ENCODE measurements around the gene HOXB6. TPM values are rescaled to one million over a fixed set of nuclear protein-coding genes. Genes with fewer than 3 reads are reported as not detected.

The HOXB6 gene
- total RNA-seq, 1 experiment from 2014 or later: 64.8 TPM

DNA sequence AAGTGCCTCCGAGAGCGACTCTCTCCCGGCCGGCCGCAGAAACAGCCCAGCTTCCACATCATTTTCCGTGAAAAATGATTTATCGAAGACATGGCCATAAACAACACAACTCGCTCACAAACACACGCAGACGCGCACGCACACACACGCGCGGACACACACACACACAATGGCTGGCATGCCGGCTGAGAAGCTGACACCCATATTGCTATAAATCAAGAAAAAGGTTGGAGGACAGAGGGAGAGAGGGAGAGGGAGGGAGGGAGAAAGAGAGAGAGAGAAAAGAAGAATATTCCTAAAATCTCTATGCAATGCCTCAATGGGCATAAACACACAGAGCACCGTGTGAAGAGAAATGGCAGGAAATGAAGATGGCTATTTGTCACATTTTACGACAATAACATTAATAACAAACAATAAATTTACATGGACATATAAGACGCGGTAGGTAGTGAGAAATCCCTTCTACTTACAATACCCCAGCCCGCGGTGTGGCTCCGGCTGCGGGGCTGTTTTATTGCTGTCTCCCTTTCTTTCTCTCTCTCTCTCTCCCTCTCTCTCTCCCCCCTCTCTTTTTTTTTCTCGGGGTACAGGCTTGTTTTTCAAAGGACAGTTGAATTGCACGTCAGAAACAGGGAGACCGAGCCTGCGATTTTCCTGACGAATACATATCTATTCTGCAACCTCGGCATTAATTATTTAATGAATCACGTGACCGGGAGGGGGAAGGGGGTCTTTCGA, 36.1 kb downstream of the HOXB6 start:
- intact Hi-C loops (cut with micrococcal nuclease): no loop called here
- POLR2A ChIA-PET: no interaction called here
- Histone ChIP-seq H3K4me2 (ENCODE audit: low read length) (no peak overlapping the region), H3K9me3 (ENCODE audit: control insufficient read depth in 1 of 2, insufficient read depth in 1 of 2, low read depth in 1 of 2, low read length in 2 of 2) (no peaks in the 10 kb centered on the region), H4K20me1 (ENCODE audit: insufficient read depth) (no peaks in the 10 kb centered on the region), H3K9me2 (ENCODE audit: insufficient read depth) (no peaks in the 10 kb centered on the region), H2AFZ (ENCODE audit: low read depth, low read length, poor library complexity, severe bottlenecking) (no peak overlapping the region), H3K4me3 (replicated peaks in 1 of 2; ENCODE audit: low read depth in 1 of 2, low read length in 2 of 2) (no peak overlapping the region), H3K36me3 (ENCODE audit: control insufficient read depth in 1 of 2, insufficient read depth in 2 of 2, low read length in 2 of 2) (no peaks in the 10 kb centered on the region; a peak in 1 of 4 replicates), H3K9ac (ENCODE audit: low read length) (no peak overlapping the region), H3K79me2 (ENCODE audit: insufficient read depth, low read length) (peaks cover 60% of the 10 kb centered on the region), H3K4me1 (ENCODE audit: control insufficient read depth in 1 of 2, insufficient read depth in 2 of 2, low read length in 2 of 2) (no peaks in the 10 kb centered on the region), H3K27ac (ENCODE audit: low read depth, low read length) (no peak overlapping the region), H3K27me3 (ENCODE audit: insufficient read depth, low read length) (no peaks in the 10 kb centered on the region)
- no peak for ATAC-seq
- TF ChIP-seq CEBPB (IDR thresholded peaks at IDR 0.05; ENCODE audit: low read depth) (no peak), JUND (IDR thresholded peaks at IDR 0.05) (no peak), EZH2 (IDR thresholded peaks at IDR 0.05) (no peak), ELF1 (IDR thresholded peaks at IDR 0.05; ENCODE audit: borderline replicate concordance, low read depth) (no peak), ZNF274 (IDR thresholded peaks at IDR 0.05; ENCODE audit: low read depth, low read length) (no peak), SP1 (IDR thresholded peaks at IDR 0.05; ENCODE audit: low read depth) (no peak), ZFX (IDR thresholded peaks at IDR 0.05) (no peak), TCF7L2 (IDR thresholded peaks at IDR 0.05; ENCODE audit: borderline replicate concordance, extremely low read depth, insufficient read depth, insufficient read length) (no peak), SIN3A (IDR thresholded peaks at IDR 0.05; ENCODE audit: low read depth) (no peak), SRF (IDR thresholded peaks at IDR 0.05; ENCODE audit: low read depth) (no peak), EZH2phosphoT487 (IDR thresholded peaks at IDR 0.05; ENCODE audit: borderline replicate concordance) (no peak), FOSL1 (IDR thresholded peaks at IDR 0.05; ENCODE audit: low read depth) (no peak), POLR2AphosphoS5 (IDR thresholded peaks at IDR 0.05; ENCODE audit: low read depth, low read length) (no peak), YY1 (IDR thresholded peaks at IDR 0.05; ENCODE audit: extremely low read depth, insufficient replicate concordance, low read depth, low read length) (no peak), CBX3 (IDR thresholded peaks at IDR 0.05; ENCODE audit: low read depth) (no peak), RAD21 (IDR thresholded peaks at IDR 0.05; ENCODE audit: low read depth) (no peak)
- TF ChIP-seq, protein P1, sequence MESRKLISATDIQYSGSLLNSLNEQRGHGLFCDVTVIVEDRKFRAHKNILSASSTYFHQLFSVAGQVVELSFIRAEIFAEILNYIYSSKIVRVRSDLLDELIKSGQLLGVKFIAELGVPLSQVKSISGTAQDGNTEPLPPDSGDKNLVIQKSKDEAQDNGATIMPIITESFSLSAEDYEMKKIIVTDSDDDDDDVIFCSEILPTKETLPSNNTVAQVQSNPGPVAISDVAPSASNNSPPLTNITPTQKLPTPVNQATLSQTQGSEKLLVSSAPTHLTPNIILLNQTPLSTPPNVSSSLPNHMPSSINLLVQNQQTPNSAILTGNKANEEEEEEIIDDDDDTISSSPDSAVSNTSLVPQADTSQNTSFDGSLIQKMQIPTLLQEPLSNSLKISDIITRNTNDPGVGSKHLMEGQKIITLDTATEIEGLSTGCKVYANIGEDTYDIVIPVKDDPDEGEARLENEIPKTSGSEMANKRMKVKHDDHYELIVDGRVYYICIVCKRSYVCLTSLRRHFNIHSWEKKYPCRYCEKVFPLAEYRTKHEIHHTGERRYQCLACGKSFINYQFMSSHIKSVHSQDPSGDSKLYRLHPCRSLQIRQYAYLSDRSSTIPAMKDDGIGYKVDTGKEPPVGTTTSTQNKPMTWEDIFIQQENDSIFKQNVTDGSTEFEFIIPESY (IDR thresholded peaks at IDR 0.05; ENCODE audit: extremely low read depth, insufficient replicate concordance, low read length): no peak
- TF ChIP-seq, protein P2, sequence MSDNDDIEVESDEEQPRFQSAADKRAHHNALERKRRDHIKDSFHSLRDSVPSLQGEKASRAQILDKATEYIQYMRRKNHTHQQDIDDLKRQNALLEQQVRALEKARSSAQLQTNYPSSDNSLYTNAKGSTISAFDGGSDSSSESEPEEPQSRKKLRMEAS (IDR thresholded peaks at IDR 0.05): no peak
- TF ChIP-seq, protein P3, sequence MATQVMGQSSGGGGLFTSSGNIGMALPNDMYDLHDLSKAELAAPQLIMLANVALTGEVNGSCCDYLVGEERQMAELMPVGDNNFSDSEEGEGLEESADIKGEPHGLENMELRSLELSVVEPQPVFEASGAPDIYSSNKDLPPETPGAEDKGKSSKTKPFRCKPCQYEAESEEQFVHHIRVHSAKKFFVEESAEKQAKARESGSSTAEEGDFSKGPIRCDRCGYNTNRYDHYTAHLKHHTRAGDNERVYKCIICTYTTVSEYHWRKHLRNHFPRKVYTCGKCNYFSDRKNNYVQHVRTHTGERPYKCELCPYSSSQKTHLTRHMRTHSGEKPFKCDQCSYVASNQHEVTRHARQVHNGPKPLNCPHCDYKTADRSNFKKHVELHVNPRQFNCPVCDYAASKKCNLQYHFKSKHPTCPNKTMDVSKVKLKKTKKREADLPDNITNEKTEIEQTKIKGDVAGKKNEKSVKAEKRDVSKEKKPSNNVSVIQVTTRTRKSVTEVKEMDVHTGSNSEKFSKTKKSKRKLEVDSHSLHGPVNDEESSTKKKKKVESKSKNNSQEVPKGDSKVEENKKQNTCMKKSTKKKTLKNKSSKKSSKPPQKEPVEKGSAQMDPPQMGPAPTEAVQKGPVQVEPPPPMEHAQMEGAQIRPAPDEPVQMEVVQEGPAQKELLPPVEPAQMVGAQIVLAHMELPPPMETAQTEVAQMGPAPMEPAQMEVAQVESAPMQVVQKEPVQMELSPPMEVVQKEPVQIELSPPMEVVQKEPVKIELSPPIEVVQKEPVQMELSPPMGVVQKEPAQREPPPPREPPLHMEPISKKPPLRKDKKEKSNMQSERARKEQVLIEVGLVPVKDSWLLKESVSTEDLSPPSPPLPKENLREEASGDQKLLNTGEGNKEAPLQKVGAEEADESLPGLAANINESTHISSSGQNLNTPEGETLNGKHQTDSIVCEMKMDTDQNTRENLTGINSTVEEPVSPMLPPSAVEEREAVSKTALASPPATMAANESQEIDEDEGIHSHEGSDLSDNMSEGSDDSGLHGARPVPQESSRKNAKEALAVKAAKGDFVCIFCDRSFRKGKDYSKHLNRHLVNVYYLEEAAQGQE (IDR thresholded peaks at IDR 0.05; ENCODE audit: low read depth): no peak
- TF ChIP-seq, protein P4, sequence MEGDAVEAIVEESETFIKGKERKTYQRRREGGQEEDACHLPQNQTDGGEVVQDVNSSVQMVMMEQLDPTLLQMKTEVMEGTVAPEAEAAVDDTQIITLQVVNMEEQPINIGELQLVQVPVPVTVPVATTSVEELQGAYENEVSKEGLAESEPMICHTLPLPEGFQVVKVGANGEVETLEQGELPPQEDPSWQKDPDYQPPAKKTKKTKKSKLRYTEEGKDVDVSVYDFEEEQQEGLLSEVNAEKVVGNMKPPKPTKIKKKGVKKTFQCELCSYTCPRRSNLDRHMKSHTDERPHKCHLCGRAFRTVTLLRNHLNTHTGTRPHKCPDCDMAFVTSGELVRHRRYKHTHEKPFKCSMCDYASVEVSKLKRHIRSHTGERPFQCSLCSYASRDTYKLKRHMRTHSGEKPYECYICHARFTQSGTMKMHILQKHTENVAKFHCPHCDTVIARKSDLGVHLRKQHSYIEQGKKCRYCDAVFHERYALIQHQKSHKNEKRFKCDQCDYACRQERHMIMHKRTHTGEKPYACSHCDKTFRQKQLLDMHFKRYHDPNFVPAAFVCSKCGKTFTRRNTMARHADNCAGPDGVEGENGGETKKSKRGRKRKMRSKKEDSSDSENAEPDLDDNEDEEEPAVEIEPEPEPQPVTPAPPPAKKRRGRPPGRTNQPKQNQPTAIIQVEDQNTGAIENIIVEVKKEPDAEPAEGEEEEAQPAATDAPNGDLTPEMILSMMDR (IDR thresholded peaks at IDR 0.05 in 2 of 3, conservative IDR thresholded peaks at IDR 0.05 in 1 of 3; ENCODE audit: borderline replicate concordance in 1 of 3, insufficient read depth in 1 of 3, low read depth in 2 of 3, low read length in 2 of 3): no peak
- DNase-seq (ENCODE audit: low read depth, low spot score): no peak
- CTCF ChIA-PET: no interaction called here
- BruUV-seq (replicated peaks): no TSS peak
- RAD21 ChIA-PET (ENCODE audit: low non-redundant PET in 1 of 2, low total read pairs in 2 of 2, uncharacterized antibody in 2 of 2, unreplicated experiment in 2 of 2): no interaction called here
